HG02759 (cell line): ENCODE data around the gene ZNF600.
"Not testable (repeated sequence)": the region's sequence is repeated elsewhere in the genome, so short reads cannot be mapped to it uniquely, and the experiment has no call there.

ENCODE experiments used
- ATAC-seq: cut with Tn5 transposase; IDR thresholded peaks from one replicate; pipeline ENCODE4 v1.9.1; 2021; ENCODE audit warnings: mild to moderate bottlenecking, moderate library complexity; ENCODE audit not compliant: unreplicated experiment

ZNF600 gene

GRCh38 chr19:52742516-52742915, 44.1 kb downstream of the ZNF600 start:
- ATAC-seq: no peak

GRCh38 chr19:52741951-52742485, 44.6 kb downstream of the ZNF600 start:
- ATAC-seq: no peak

GRCh38 chr19:52741371-52741770, 45.2 kb downstream of the ZNF600 start:
- ATAC-seq: not testable (repeated sequence)

- no peak for ATAC-seq
Observed at GRCh38 chr19:52739576-52739975, 47.0 kb downstream of the ZNF600 start.

- ATAC-seq: no peak
Observed at GRCh38 chr19:52735734-52736133, 50.9 kb downstream of the ZNF600 start.

- ATAC-seq: peak; percentile 96
Observed at GRCh38 chr19:52734893-52735661, 51.5 kb downstream of the ZNF600 start, which contains the start of gene ZNF611. ZNF611 (minus strand) TSS chr19:52735044; CDS start chr19:52715894, 19,150 bp downstream.

GRCh38 chr19:52734331-52734892, 52.2 kb downstream of the ZNF600 start:
- ATAC-seq: peak; percentile 40

- ATAC-seq: not testable (repeated sequence)
Observed at GRCh38 chr19:52726051-52726450, 60.5 kb downstream of the ZNF600 start.

GRCh38 chr19:52725528-52725961, 61.0 kb downstream of the ZNF600 start:
- no peak for ATAC-seq

GRCh38 chr19:52724701-52725514, 61.7 kb downstream of the ZNF600 start:
- no peak for ATAC-seq

- not testable (repeated sequence) for ATAC-seq
Observed at GRCh38 chr19:52723907-52724598, 62.5 kb downstream of the ZNF600 start.

- ATAC-seq: no peak
Observed at GRCh38 chr19:52722062-52723003, 64.3 kb downstream of the ZNF600 start.

- not testable (repeated sequence) for ATAC-seq
Observed at GRCh38 chr19:52720541-52720940, 66.0 kb downstream of the ZNF600 start.

GRCh38 chr19:52716522-52716921, 70.1 kb downstream of the ZNF600 start:
- no peak for ATAC-seq

GRCh38 chr19:52715902-52716301, 70.7 kb downstream of the ZNF600 start:
- ATAC-seq: not testable (repeated sequence)

GRCh38 chr19:52715330-52715729, 71.3 kb downstream of the ZNF600 start:
- not testable (repeated sequence) for ATAC-seq
